HepG2 (cell line): ENCODE measurements around the gene GRIFIN. TPM values are rescaled to one million over a fixed set of nuclear protein-coding genes. Genes with fewer than 3 reads are reported as not detected.
A peak's percentile ranks its signal among the peaks of the same experiment; 100 is the strongest.

ENCODE experiments used
- CBX2 ChIP-seq, 2 experiments: fragments of 200-600 bp in 1 of 2; sonication (generic); formaldehyde crosslinking in 1 of 2; IDR thresholded peaks; 2 replicates each; pipeline versions ENCODE4 v1.7.0 to v1.8.1; 2018 to 2022; ENCODE audit warnings: low read depth in 2 of 2, low read length in 1 of 2, mild to moderate bottlenecking in 1 of 2, missing genetic modification reagents in 1 of 2
- DRAP1 ChIP-seq: IDR thresholded peaks from 2 replicates; pipeline ENCODE4 v1.6.1; 2016; ENCODE audit warnings: missing genetic modification reagents, missing compliant biosample characterization
- HHEX ChIP-seq: IDR thresholded peaks from 2 replicates; pipeline ENCODE4 v1.6.1; 2016; ENCODE audit warnings: control low read depth
- HOXA3 ChIP-seq: sonication (generic); formaldehyde crosslinking; IDR thresholded peaks from 2 replicates; pipeline ENCODE4 v1.5.0; 2020; ENCODE audit warnings: missing genetic modification reagents
- POLR2G ChIP-seq: fragments of 200-400 bp; formaldehyde crosslinking; IDR thresholded peaks from 2 replicates; pipeline ENCODE4 v1.6.1; 2018; ENCODE audit warnings: mild to moderate bottlenecking, low read depth, low read length, moderate library complexity
- SAP130 ChIP-seq: IDR thresholded peaks from 2 replicates; pipeline ENCODE4 v1.6.1; 2016; ENCODE audit warnings: low read depth
- TAF1 ChIP-seq: sonication (generic); formaldehyde crosslinking; IDR thresholded peaks from 2 replicates; pipeline ENCODE4 v1.4.0; 2020; ENCODE audit warnings: missing genetic modification reagents
- TFDP1 ChIP-seq: IDR thresholded peaks from 2 replicates; pipeline ENCODE4 v1.6.1; 2016; ENCODE audit warnings: missing compliant biosample characterization, missing genetic modification reagents, borderline replicate concordance
- THAP7 ChIP-seq: sonication (generic); formaldehyde crosslinking; IDR thresholded peaks from 2 replicates; pipeline ENCODE4 v1.8.1; 2023; ENCODE audit warnings: mild to moderate bottlenecking, missing genetic modification reagents
- XRCC5 ChIP-seq: fragments of 200-400 bp; formaldehyde crosslinking; optimal IDR thresholded peaks from 2 replicates; pipeline ENCODE3; 2017; ENCODE audit warnings: mild to moderate bottlenecking, low read length
- ZFY ChIP-seq: sonication (generic); formaldehyde crosslinking; IDR thresholded peaks from 2 replicates; pipeline ENCODE4 v1.4.0; 2020; ENCODE audit warnings: missing genetic modification reagents
- ZFYVE20 ChIP-seq: sonication (generic); formaldehyde crosslinking; IDR thresholded peaks from 2 replicates; pipeline ENCODE4 v1.8.0; 2023; ENCODE audit warnings: low read depth, mild to moderate bottlenecking, moderate library complexity, missing genetic modification reagents, borderline replicate concordance
- ZNF143 ChIP-seq: sonication (generic); formaldehyde crosslinking; IDR thresholded peaks from 2 replicates; pipeline ENCODE4 v1.4.0; 2020; ENCODE audit warnings: missing genetic modification reagents
- ZNF18 ChIP-seq: sonication (generic); formaldehyde crosslinking; IDR thresholded peaks from 2 replicates; pipeline ENCODE4 v1.8.0; 2022; ENCODE audit warnings: mild to moderate bottlenecking, missing genetic modification reagents; ENCODE audit not compliant: insufficient replicate concordance
- ZNF235 ChIP-seq: sonication (generic); formaldehyde crosslinking; IDR thresholded peaks from 2 replicates; pipeline ENCODE4 v1.8.1; 2023; ENCODE audit warnings: mild to moderate bottlenecking, missing genetic modification reagents, borderline replicate concordance
- ZNF564 ChIP-seq: sonication (generic); formaldehyde crosslinking; IDR thresholded peaks from 2 replicates; pipeline ENCODE4 v1.8.1; 2023; ENCODE audit warnings: mild to moderate bottlenecking, missing genetic modification reagents
- ZNF605 ChIP-seq: sonication (generic); formaldehyde crosslinking; IDR thresholded peaks from 2 replicates; pipeline ENCODE4 v1.8.0; 2022; ENCODE audit warnings: mild to moderate bottlenecking, missing genetic modification reagents
- ZNF777 ChIP-seq: sonication (generic); formaldehyde crosslinking; IDR thresholded peaks from 2 replicates; pipeline ENCODE4 v1.4.0; 2020; ENCODE audit warnings: missing genetic modification reagents
- ZNF800 ChIP-seq: sonication (generic); formaldehyde crosslinking; IDR thresholded peaks from 2 replicates; pipeline ENCODE4 v1.4.0; 2020; ENCODE audit warnings: missing genetic modification reagents
- ZSCAN5A ChIP-seq: sonication (generic); formaldehyde crosslinking; IDR thresholded peaks from 2 replicates; pipeline ENCODE4 v1.8.0; 2022; ENCODE audit warnings: mild to moderate bottlenecking, missing genetic modification reagents, borderline replicate concordance
- polyA plus RNA-seq, 8 experiments: library from polyadenylated mRNA; depleted of rRNA in 3 of 8; stranded (reverse) in 7 of 8; unstranded in 1 of 8; fragments of >200 nt; fragmentation: Illumina TruSeq in 4 of 8; extraction: Trizol in 4 of 8; gene quantifications; 2 replicates each; pipeline versions ENCODE4 v1.2.1 to v1.2.3, GENCODE V29; 2011 to 2016; ENCODE audit warnings: low read depth in 4 of 8, missing spikeins in 1 of 8, mixed read lengths in 1 of 8; ENCODE audit not compliant: insufficient read depth in 1 of 8
- total RNA-seq, 5 experiments: library from RNA; depleted of rRNA; stranded (reverse); fragments of >200 nt; fragmentation: Illumina TruSeq; extraction: Trizol; gene quantifications; 2 replicates each; pipeline ENCODE4 v1.2.3, GENCODE V29; 2016; ENCODE audit warnings: low read depth in 1 of 5

Gene GRIFIN
- total and polyA plus RNA-seq, 2 of the 13 experiments (the other 11 are each of a cell fraction or from before 2014, with no cell fraction given): not detected

DNA sequence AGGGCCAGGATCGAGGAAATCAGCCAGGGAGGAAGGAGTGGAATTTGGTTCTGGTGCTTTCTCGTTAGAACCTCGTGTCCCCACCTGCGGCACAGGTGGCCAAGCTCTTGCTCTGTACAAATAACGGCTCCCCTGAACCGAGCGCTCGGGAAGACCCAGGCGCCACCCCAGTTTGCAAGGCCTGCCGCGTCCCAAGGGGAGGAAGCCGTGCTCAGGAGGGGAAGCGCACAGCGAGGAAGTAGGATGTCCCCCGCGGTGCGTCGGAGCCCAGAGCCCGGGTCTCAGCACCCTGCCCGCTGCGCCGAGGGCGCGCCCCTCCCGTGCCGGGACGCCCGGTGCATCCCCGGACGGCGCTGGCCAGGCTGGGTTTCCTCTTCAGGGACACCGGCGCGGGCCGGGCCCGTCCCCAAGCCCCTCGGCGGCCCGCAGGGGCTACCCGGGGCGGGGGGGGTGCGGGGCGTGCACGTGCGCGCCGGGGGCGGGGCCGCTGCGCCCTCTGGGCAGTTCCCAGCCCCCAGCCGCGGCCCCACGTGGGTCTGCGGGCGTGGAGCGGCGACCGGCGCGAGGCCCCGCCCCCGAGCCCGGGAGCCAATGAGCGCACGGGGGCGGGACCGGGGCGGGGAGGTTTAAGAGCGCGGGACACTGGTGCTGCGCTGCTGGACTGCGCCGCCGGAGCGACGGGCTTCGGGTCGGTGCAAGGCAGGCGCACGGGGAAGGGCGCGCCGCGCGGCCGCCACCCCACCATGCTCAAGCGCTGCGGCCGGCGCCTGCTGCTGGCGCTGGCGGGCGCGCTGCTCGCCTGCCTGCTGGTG lies 43.1 kb upstream of the GRIFIN start, which contains the start of gene LFNG (continued):
- TF ChIP-seq ZNF800 (peak; percentile 80; the same call in 1 of the 2 replicates), ZSCAN5A (CRISPR knock-in tag) (no peak), ZNF605 (CRISPR knock-in tag) (no peak), ZNF143 (CRISPR knock-in tag) (no peak), ZNF18 (CRISPR knock-in tag) (no peak), XRCC5 (no peak), DRAP1 (CRISPR knock-in tag) (peak; percentile 92), HHEX (no peak), TAF1 (CRISPR knock-in tag) (peak; percentile 57; the same call in 1 of the 2 replicates), ZFY (CRISPR knock-in tag) (peak; percentile 51; the same call in 1 of the 2 replicates), HOXA3 (CRISPR knock-in tag) (0 out of 2 replicates have a peak, but pooled peaks have one; percentile 32), TFDP1 (CRISPR knock-in tag) (peak; percentile 88; the same call in 1 of the 2 replicates), ZNF777 (peak; percentile 70), POLR2G (peak; percentile 73), ZFYVE20 (CRISPR knock-in tag) (no peak), CBX2 (IDR thresholded peaks at IDR 0.05; ENCODE audit: low read depth, low read length) (no peak), CBX2 (CRISPR knock-in tag; IDR thresholded peaks at IDR 0.05; ENCODE audit: low read depth) (no peak), ZNF235 (no peak), ZNF564 (CRISPR knock-in tag) (peak; percentile 98), SAP130 (peak; percentile 79), THAP7 (CRISPR knock-in tag) (no peak)
